ENCODE data around the gene MSH5. TPM values are rescaled to one million over a fixed set of nuclear protein-coding genes. Genes with fewer than 3 reads are reported as not detected.

MSH5 gene
- total RNA-seq, 2 experiments from 2014 or later, result 104 to 218 TPM

- ChIA-PET POLR2A (interaction anchor here (1.2 kb wide), 1 partner anchor 86 kb away, joined by 3 read pairs; no protein-coding TSS in a partner anchor), CTCF (ENCODE audit: unreplicated experiment) (no interaction called here)
- Histone ChIP-seq H2AFZ (ENCODE audit: low read length) (no peak overlapping the region), H4K20me1 (ENCODE audit: insufficient read depth, low read length) (no peaks in the 10 kb centered on the region), H3K9me3 (ENCODE audit: low read length) (no peaks in the 10 kb centered on the region), H3K79me2 (ENCODE audit: insufficient read depth, low read depth, low read length) (peaks cover 14% of the 10 kb centered on the region; the same call in 1 of the 2 replicates), H3K9me2 (ENCODE audit: insufficient read depth, low read length) (no peaks in the 10 kb centered on the region), H3K4me2 (ENCODE audit: low read length) (peak overlapping the region; percentile 98), H3K36me3 (ENCODE audit: insufficient read depth, low read length) (peaks cover 27% of the 10 kb centered on the region), H3K4me3 (ENCODE audit: low read depth, low read length, poor library complexity, severe bottlenecking) (no peak overlapping the region), H3K27ac (ENCODE audit: low read depth, low read length, poor library complexity, severe bottlenecking) (no peak overlapping the region), H3K4me1 (ENCODE audit: insufficient read depth, low read length, poor library complexity, severe bottlenecking) (peaks cover 20% of the 10 kb centered on the region)
- intact Hi-C loops (cut with micrococcal nuclease; ENCODE audit: unreplicated experiment), result loop anchor here (10.0 kb wide), 1 partner anchor 254 kb away; the partner anchor contains the start of genes NELFE and SKIC2
- no TSS peak for BruUV-seq (replicated peaks)
- TF ChIP-seq EZH2phosphoT487 (IDR thresholded peaks at IDR 0.05; ENCODE audit: borderline replicate concordance, low read depth, low read length) (no peak), CTCF (conservative IDR thresholded peaks at IDR 0.05; ENCODE audit: low read length) (no peak)
- no peak for DNase-seq (ENCODE audit: low spot score)
These were observed 38.9 kb upstream of the MSH5 start for GRCh38 chr6:31700740-31701401.

- H3K79me2 ChIP-seq (ENCODE audit: insufficient read depth, low read depth, low read length), result peaks cover 14% of the 10 kb centered on the region; the same call in 1 of the 2 replicates
- H2AFZ ChIP-seq (ENCODE audit: low read length), result peak overlapping the region; percentile 88; the same call in 1 of the 2 replicates
- H3K4me2 ChIP-seq (ENCODE audit: low read length), result peak overlapping the region; percentile 98
- ChIA-PET POLR2A (interaction anchor here (0.6 kb wide), 1 partner anchor 70 kb away, joined by 3 read pairs; no protein-coding TSS in a partner anchor), CTCF (ENCODE audit: unreplicated experiment) (no interaction called here)
- peak overlapping the region; percentile 78 for H3K4me3 ChIP-seq (ENCODE audit: low read depth, low read length, poor library complexity, severe bottlenecking)
- DNase-seq (ENCODE audit: low spot score), result no peak
- no TSS peak for BruUV-seq (replicated peaks)
- peak overlapping the region; percentile 74 for H3K27ac ChIP-seq (ENCODE audit: low read depth, low read length, poor library complexity, severe bottlenecking)
- no peaks in the 10 kb centered on the region for H3K9me2 ChIP-seq (ENCODE audit: insufficient read depth, low read length)
- peaks cover 18% of the 10 kb centered on the region for H3K36me3 ChIP-seq (ENCODE audit: insufficient read depth, low read length)
- TF ChIP-seq CTCF (conservative IDR thresholded peaks at IDR 0.05; ENCODE audit: low read length) (no peak), EZH2phosphoT487 (IDR thresholded peaks at IDR 0.05; ENCODE audit: borderline replicate concordance, low read depth, low read length) (no peak)
- peaks cover 20% of the 10 kb centered on the region for H3K4me1 ChIP-seq (ENCODE audit: insufficient read depth, low read length, poor library complexity, severe bottlenecking)
- no peaks in the 10 kb centered on the region for H3K9me3 ChIP-seq (ENCODE audit: low read length)
- no peaks in the 10 kb centered on the region for H4K20me1 ChIP-seq (ENCODE audit: insufficient read depth, low read length)
- intact Hi-C loops (cut with micrococcal nuclease; ENCODE audit: unreplicated experiment), result loop anchor here (2.0 to 10.0 kb wide), 3 partner anchors 25 to 253 kb away; partner anchors contain the start of genes NELFE and SKIC2
These were observed 38.0 kb upstream of the MSH5 start for GRCh38 chr6:31701666-31702404.

Data from OCI-LY7 (cell line).